IPS-18a (cell line): ENCODE measurements around the gene TMEM62.

Experiments
- H3K27ac ChIP-seq: one replicate; pipeline ENCODE4 v1.5.1; 2013; ENCODE audit warnings: low read length
- H3K27me3 ChIP-seq: one replicate; pipeline ENCODE4 v1.6.1; 2013; ENCODE audit warnings: mild to moderate bottlenecking, low read length; ENCODE audit not compliant: control insufficient read depth, insufficient read depth
- H3K36me3 ChIP-seq: one replicate; pipeline ENCODE4 v1.6.1; 2013; ENCODE audit warnings: low read depth, low read length; ENCODE audit not compliant: control insufficient read depth
- H3K4me1 ChIP-seq: one replicate; pipeline ENCODE4 v1.6.1; 2013; ENCODE audit warnings: low read depth, low read length; ENCODE audit not compliant: control insufficient read depth
- H3K4me3 ChIP-seq: one replicate; pipeline ENCODE4 v1.5.1; 2013; ENCODE audit warnings: low read length
- H3K9ac ChIP-seq: one replicate; pipeline ENCODE4 v1.6.1; 2013; ENCODE audit warnings: mild to moderate bottlenecking, low read length, moderate library complexity
- H3K9me3 ChIP-seq: one replicate; pipeline ENCODE4 v1.6.1; 2013; ENCODE audit warnings: low read depth, low read length; ENCODE audit not compliant: control insufficient read depth

The TMEM62 gene

DNA sequence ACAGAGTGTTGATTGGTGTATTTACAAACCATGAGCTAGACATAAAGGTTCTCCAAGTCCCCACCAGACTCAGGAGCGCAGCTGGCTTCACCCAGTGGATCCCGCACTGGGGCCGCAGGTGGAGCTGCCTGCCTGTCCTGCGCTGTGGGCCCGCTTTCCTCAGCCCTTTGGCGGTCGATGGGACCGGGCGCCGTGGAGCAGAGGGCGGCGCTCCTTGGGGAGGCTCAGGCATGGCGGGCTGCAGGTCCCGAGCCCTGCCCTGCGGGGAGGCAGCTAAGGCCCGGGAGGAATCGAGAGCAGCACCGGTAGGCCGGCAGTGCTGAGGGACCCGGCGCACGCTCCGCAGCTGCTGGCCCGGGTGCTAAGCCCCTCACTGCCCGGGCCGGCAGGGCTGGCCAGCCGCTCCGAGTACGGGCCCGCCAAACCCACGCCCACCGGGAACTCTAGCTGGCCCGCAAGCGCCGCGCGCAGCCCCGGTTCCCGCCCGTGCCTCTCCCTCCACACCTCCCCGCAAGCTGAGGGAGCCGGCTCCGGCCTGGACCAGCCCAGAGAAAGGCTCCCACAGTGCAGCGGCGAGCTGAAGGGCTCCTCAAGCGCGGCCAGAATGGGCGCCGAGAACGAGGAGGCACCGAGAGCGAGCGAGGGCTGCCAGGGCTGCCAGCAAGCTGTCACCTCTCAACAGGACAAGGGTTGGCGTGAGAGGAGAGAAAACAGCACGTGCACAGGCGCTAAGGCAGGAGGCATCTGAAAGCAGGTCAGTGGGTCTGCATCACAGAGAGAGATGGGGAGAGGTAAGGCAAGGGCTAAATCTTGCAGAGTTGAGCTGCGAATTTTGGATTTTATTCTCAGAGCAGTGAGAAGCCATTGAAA is 93.3 kb downstream of the TMEM62 start:
- Histone ChIP-seq H3K27me3 (no peaks in the 10 kb centered on the region), H3K4me1 (no peaks in the 10 kb centered on the region), H3K27ac (no peak overlapping the region), H3K9ac (no peak overlapping the region), H3K36me3 (no peaks in the 10 kb centered on the region), H3K9me3 (no peaks in the 10 kb centered on the region), H3K4me3 (no peak overlapping the region)

DNA sequence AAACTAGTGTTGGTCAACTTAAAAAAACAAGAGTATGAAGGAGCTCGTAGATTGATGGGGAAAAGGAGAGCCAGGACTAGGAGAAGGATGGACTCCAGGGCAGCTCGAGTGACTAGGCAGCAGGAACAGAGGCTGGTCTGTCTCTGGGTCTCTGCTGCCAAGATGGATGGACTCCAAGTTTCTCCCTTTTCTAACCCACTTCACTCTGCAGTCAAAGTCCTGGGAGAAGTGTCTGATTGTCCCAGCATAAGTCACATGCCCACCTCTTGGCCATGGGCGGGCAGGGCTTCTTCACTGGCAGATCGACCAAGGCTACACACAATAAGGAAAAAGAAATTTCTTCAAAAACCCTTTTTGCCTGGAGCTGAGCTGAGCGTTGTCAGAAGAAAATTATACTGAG is 96.6 kb downstream of the TMEM62 start:
- Histone ChIP-seq H3K36me3 (no peaks in the 10 kb centered on the region), H3K27me3 (no peaks in the 10 kb centered on the region), H3K9ac (no peak overlapping the region), H3K27ac (no peak overlapping the region), H3K9me3 (no peaks in the 10 kb centered on the region), H3K4me3 (no peak overlapping the region), H3K4me1 (no peaks in the 10 kb centered on the region)

DNA sequence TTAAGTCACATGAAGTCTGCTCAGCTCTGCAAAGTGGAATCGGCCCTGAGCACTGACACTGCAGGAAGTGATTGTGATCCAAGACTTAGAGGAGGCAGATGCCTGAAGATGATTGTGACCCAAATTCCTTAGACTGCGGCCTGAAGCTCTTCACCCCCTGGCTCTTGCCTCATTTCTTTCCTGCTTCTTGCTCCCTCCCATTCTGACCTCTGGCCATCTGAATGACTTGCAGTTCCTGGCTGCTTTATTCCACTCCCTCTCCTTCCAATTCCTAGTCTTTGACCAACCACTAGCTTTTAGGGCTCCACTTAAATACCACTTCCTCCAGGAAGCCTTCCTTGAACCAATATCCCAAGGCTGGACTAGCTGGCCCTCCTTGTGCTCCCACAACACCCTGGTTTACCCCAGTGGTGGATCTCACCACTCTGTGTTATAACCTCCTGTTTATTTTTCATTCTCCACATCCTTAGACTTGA is 97.3 kb downstream of the TMEM62 start:
- Histone ChIP-seq H3K9me3 (no peaks in the 10 kb centered on the region), H3K27me3 (no peaks in the 10 kb centered on the region), H3K4me1 (no peaks in the 10 kb centered on the region), H3K36me3 (no peaks in the 10 kb centered on the region), H3K9ac (no peak overlapping the region), H3K27ac (no peak overlapping the region), H3K4me3 (no peak overlapping the region)

DNA sequence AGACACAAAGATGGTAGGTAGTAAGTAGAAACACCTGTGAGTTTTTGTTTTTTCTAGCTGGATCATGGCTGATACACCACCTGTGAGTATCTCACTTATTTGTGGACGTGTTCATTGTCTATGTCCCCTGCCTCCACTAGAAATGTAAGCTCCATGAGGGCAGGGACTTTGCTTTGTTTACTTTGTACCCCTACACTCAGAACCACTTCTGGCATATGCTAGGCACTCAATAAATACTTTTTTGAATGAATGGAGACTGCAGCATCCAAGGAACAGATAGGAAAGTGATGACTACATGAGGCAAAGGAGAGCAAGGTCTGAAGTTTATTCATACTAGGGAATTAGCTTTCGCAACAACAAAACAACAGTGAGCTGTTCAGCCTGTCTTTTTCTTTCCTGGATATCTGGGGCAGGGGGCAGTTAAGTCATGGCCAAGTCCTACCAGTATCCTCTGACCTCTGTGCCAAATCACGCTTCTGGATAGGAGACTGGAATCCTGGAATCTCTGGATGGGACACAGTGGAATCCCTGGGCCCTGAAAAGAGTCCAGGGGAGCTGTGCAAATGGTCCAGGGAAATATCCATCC is 99.0 kb downstream of the TMEM62 start:
- Histone ChIP-seq H3K36me3 (no peaks in the 10 kb centered on the region), H3K4me1 (no peaks in the 10 kb centered on the region), H3K9ac (no peak overlapping the region), H3K27ac (no peak overlapping the region), H3K27me3 (no peaks in the 10 kb centered on the region), H3K4me3 (no peak overlapping the region), H3K9me3 (no peaks in the 10 kb centered on the region)
